HG02759 (cell line): ENCODE measurements around the gene LTA4H.
"Not testable (repeated sequence)": the region's sequence is repeated elsewhere in the genome, so short reads cannot be mapped to it uniquely, and the experiment has no call there.

Experiments
- ATAC-seq: cut with Tn5 transposase; IDR thresholded peaks from one replicate; pipeline ENCODE4 v1.9.1; 2021; ENCODE audit warnings: mild to moderate bottlenecking, moderate library complexity; ENCODE audit not compliant: unreplicated experiment

The LTA4H gene

GRCh38 chr12:96035283-96036236 lies at the start of gene LTA4H:
Gene LTA4H, minus strand, starts transcription at chr12:96035587. Its CDS starts 68 bp downstream, at chr12:96035519.
- ATAC-seq: peak; percentile 92

- ATAC-seq: no peak
Measured at GRCh38 chr12:96084624-96085023, 49.2 kb upstream of the LTA4H start.

GRCh38 chr12:96083020-96083719 lies 47.8 kb upstream of the LTA4H start:
- no peak for ATAC-seq

GRCh38 chr12:96081596-96081995 lies 46.2 kb upstream of the LTA4H start:
- no peak for ATAC-seq

GRCh38 chr12:96078231-96079135 lies 43.1 kb upstream of the LTA4H start:
- no peak for ATAC-seq

GRCh38 chr12:96077081-96077480 lies 41.7 kb upstream of the LTA4H start:
- no peak for ATAC-seq

GRCh38 chr12:96075560-96075959 lies 40.2 kb upstream of the LTA4H start:
- ATAC-seq: no peak

- no peak for ATAC-seq
Measured at GRCh38 chr12:96073346-96074330, 38.3 kb upstream of the LTA4H start.

- ATAC-seq: peak; percentile 82
Measured at GRCh38 chr12:96070670-96071279, 35.4 kb upstream of the LTA4H start.

- ATAC-seq: no peak
Measured at GRCh38 chr12:96069511-96070231, 34.3 kb upstream of the LTA4H start.

GRCh38 chr12:96068636-96069035 lies 33.2 kb upstream of the LTA4H start:
- no peak for ATAC-seq

- ATAC-seq: no peak
Measured at GRCh38 chr12:96068111-96068510, 32.7 kb upstream of the LTA4H start.

GRCh38 chr12:96065776-96066175 lies 30.4 kb upstream of the LTA4H start:
- not testable (repeated sequence) for ATAC-seq

GRCh38 chr12:96064966-96065365 lies 29.6 kb upstream of the LTA4H start:
- ATAC-seq: no peak

GRCh38 chr12:96064271-96064670 lies 28.9 kb upstream of the LTA4H start:
- no peak for ATAC-seq

- ATAC-seq: no peak
Measured at GRCh38 chr12:96063046-96063445, 27.7 kb upstream of the LTA4H start.

- peak; percentile 72 for ATAC-seq
Measured at GRCh38 chr12:96061864-96062453, 26.6 kb upstream of the LTA4H start.

GRCh38 chr12:96061323-96061722 lies 25.9 kb upstream of the LTA4H start:
- ATAC-seq: no peak
